Memory B cell (primary cell): ENCODE results near the gene SHANK1.
A peak's percentile ranks its signal among the peaks of the same experiment; 100 is the strongest.

Experiments used
- ATAC-seq: fragments of 150-1000 bp; cut with Tn5 transposase; 2 replicates; pipeline ENCODE4 v1.10.0; 2021; ENCODE audit warnings: low read depth, mild to moderate bottlenecking, moderate library complexity
- DNase-seq, 2 donors: peaks; one replicate each; pipeline ENCODE4 v3.0.0; 2022; ENCODE audit warnings: low spot score in 2 of 2
- H3K27ac Mint-ChIP-seq: one replicate; pipeline ENCODE4 v1.8.0; 2022; ENCODE audit warnings: mild to moderate bottlenecking, moderate library complexity, mixed read lengths
- H3K27me3 Mint-ChIP-seq: one replicate; pipeline ENCODE4 v1.8.0; 2022; ENCODE audit warnings: mixed read lengths
- H3K36me3 Mint-ChIP-seq: one replicate; pipeline ENCODE4 v1.8.0; 2022; ENCODE audit warnings: mild to moderate bottlenecking, mixed read lengths
- H3K4me1 Mint-ChIP-seq: one replicate; pipeline ENCODE4 v1.8.0; 2022; ENCODE audit warnings: mixed read lengths
- H3K4me3 Mint-ChIP-seq: one replicate; pipeline ENCODE4 v1.8.0; 2022; ENCODE audit warnings: mild to moderate bottlenecking, moderate library complexity, mixed read lengths
- H3K9me3 Mint-ChIP-seq: one replicate; pipeline ENCODE4 v1.8.0; 2022; ENCODE audit warnings: mixed read lengths

SHANK1 gene

DNA sequence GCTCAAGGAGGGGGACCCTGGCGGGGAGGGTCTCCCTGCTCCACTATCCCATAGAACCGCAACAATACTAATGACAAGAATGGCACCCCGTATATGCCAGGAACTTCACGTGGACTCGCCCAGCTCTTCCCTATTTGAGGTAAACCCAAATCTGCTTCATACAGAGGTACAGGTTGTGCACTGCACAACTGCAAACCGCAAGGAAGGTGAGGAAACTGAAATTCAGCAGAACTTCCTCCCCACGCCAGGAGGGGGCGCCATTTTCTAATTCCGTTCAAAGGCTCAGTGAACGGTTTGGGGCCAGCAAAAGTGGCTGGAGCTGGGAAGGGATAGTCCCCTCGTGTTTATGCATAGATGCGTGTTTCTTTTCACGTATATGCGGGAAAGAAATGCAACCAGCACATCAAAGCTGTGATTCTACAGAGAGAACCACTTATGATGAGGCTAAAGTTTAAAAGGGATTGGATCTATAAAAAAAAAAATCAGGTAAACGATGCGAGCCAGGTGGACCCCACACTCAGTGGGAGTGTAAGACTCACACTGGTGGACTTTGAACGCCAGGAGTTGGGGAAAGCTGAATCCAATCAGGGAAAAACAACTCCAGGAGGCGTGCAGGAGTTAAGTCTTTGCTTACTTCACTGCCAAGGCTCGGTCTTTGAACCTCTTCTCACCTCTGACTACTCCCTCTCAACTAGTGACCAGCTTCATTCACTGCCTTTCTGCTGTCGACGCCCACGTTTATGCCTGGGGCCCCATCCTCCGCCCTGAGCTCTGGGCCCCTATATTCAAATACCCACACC, 50.1 kb downstream of the SHANK1 start:
- H3K27me3 Mint-ChIP-seq: peaks cover 27% of the 10 kb centered on the region
- no peaks in the 10 kb centered on the region for H3K9me3 Mint-ChIP-seq
- peaks cover 4% of the 10 kb centered on the region for H3K4me1 Mint-ChIP-seq
- H3K4me3 Mint-ChIP-seq: no peak overlapping the region
- no peak for ATAC-seq
- H3K27ac Mint-ChIP-seq: no peak overlapping the region
- DNase-seq: peak; percentile 27 to 43
- no peaks in the 10 kb centered on the region for H3K36me3 Mint-ChIP-seq

DNA sequence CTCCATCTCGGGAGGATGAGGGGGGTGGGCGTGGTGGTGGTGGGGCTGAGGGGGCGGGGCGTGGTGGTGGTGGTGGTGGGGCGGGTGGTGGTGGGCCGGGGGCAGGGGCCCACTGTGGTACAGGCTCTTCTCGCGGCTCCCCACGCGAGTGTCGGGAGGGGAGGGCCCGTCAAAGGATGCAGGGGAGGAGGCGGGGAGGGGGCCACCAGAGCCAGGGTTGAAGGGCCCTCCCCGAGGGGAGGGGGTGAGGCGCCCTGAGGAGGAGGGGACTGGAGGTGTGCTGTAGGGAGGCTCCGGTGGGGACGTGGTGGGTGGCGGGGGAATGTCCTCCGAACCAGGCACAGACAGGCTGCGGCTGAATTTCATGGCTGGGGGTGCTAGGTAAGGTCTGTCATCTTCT, 50.7 kb downstream of the SHANK1 start:
- no peak overlapping the region for H3K27ac Mint-ChIP-seq
- peaks cover 27% of the 10 kb centered on the region for H3K27me3 Mint-ChIP-seq
- DNase-seq (no peak), ATAC-seq (no peak)
- no peaks in the 10 kb centered on the region for H3K9me3 Mint-ChIP-seq
- peaks cover 4% of the 10 kb centered on the region for H3K4me1 Mint-ChIP-seq
- H3K36me3 Mint-ChIP-seq: no peaks in the 10 kb centered on the region
- H3K4me3 Mint-ChIP-seq: no peak overlapping the region

DNA sequence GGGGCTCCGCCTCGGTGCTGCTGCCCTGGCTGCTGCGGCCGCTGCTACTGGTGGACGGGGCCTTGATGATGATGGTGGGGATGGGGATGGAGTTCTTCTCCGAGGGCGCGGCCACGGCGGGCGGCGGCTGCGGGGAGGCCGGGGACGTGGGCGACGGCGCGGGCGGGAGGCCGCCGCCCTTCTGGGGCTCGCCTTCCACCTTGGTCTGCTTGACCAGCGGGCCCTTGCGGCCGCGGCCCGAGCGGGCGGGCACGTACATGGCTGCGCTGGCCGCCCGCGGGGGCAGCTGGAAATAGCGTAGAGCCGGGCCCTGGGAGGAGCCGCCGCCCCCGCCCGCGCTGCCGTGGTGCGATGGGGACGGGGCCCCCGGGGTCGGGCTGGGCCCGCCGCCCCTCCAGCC, 51.2 kb downstream of the SHANK1 start:
- H3K4me3 Mint-ChIP-seq: no peak overlapping the region
- no peak for ATAC-seq
- no peak for DNase-seq
- no peaks in the 10 kb centered on the region for H3K36me3 Mint-ChIP-seq
- no peak overlapping the region for H3K27ac Mint-ChIP-seq
- no peaks in the 10 kb centered on the region for H3K9me3 Mint-ChIP-seq
- H3K27me3 Mint-ChIP-seq: peaks cover 27% of the 10 kb centered on the region
- peaks cover 3% of the 10 kb centered on the region for H3K4me1 Mint-ChIP-seq

DNA sequence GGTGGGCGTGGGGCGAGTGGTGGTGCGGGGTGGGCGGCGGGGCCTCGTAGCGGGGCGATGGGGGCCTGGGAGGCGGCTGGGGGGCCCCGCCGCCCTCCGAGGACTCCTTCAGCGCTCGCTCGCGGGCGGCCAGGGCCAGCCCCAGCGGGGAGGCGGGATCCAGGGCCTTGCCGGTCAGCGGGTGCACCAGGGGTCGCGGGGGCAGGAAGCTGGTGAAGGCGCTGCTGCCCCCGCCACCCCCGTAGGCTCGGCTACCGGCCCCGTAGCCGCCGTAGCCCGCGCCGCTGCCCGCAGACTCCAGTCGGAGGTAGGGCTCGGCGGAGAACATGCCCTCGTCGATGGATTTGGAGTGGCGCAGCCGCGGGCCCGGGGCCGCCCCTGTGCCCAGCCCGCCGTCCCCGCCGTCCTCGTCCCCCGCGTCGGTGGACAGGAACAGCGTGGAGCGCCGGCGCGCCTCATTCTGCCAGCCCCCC, 51.8 kb downstream of the SHANK1 start:
- Mint-ChIP-seq H3K27me3 (peaks cover 23% of the 10 kb centered on the region), H3K9me3 (no peaks in the 10 kb centered on the region), H3K4me1 (no peaks in the 10 kb centered on the region), H3K36me3 (no peaks in the 10 kb centered on the region), H3K27ac (no peak overlapping the region), H3K4me3 (no peak overlapping the region)
- DNase-seq (no peak), ATAC-seq (no peak)

DNA sequence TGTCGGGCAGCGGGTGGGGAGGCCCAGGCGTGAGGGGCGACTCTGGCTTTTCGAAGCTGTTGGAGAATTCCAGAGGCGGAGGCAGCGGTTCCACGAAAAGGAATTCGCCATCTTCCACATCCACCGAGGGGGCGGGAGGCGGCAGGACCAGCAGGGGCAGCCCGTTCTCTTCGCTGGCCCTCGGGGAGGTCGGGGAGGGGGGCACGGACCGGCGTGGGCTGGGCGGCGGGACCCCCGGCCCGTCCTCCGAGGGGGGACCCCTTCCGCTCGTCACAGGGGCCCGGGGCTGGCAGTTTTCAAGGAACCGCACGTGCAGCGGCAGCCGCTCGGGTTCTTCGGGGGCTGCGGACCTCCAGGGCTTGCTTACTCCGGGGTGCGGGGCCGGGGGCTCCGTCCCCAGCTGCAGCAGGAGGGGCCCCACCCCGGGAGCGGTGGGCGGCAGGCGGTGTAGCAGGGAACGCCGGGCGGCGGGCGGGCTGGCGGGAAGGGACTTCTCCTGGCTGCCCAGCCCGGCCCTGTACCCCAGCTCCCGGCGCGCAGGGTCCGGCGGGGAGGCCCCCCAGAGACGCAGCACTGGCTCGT, 52.3 kb downstream of the SHANK1 start:
- H3K4me1 Mint-ChIP-seq: no peaks in the 10 kb centered on the region
- H3K27me3 Mint-ChIP-seq: peaks cover 19% of the 10 kb centered on the region
- no peaks in the 10 kb centered on the region for H3K36me3 Mint-ChIP-seq
- no peaks in the 10 kb centered on the region for H3K9me3 Mint-ChIP-seq
- no peak overlapping the region for H3K27ac Mint-ChIP-seq
- ATAC-seq: no peak
- no peak for DNase-seq
- no peak overlapping the region for H3K4me3 Mint-ChIP-seq

DNA sequence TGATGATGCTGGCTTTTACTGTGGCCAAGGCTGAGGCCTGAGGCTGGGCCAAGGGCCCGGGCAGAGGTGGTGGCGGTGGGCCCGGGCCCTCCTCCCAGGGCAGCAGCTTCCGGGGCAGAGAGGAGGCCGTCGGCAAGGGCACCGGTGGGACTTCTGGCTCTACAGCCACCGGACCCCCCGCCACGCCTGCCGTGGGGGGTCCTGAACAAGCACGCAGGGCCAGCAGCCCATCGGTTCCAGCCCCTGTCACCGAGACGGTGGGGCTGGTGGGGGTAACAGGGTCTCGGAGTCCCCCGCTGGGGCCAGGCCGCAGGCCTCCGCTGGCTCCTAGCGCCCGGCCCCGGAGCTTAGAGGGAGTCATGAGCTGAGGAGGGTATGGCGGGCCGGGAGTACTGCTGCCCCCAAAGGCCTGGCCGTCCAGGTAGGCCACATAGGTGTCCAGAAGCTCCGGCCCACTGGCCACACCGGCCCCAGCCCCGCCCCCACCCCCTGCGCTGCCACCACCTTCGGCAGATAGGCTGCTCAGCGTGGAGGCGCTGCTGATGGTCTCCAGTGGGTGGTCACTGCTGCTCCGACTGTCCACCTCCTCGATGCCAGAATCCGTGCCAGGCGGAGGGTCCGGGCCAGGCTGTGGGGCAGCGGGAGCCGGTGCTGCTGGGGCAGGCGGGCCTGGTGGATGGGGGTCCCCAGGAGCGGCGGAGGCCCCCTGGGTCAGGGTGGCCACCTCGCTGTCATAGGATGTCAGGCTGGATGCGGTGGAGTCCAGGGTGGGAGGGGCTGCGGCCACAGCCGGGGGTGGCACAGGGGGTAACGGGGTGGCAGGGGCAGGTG, 53.0 kb downstream of the SHANK1 start:
- no peaks in the 10 kb centered on the region for H3K9me3 Mint-ChIP-seq
- no peak for ATAC-seq
- no peak overlapping the region for H3K4me3 Mint-ChIP-seq
- H3K4me1 Mint-ChIP-seq: no peaks in the 10 kb centered on the region
- no peak for DNase-seq
- no peaks in the 10 kb centered on the region for H3K36me3 Mint-ChIP-seq
- no peak overlapping the region for H3K27ac Mint-ChIP-seq
- H3K27me3 Mint-ChIP-seq: peaks cover 18% of the 10 kb centered on the region

DNA sequence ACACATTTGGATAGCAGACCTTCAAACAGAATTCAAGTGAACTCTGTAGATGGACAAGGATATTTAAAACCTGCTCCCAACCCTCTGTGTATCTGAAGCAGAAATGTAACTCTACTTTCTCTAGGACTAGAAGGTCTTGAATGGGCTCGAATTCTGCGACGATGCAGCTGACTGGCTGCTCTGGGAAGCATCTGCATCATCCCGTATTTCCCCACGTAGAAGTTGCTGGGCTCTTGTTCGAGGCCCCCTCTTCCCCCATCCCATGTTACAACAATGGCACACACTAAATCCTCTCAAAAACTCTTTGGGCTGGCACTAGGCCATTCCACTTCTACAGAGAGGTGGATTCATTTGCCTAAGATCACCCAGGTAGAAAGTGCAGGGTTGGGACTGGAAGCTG, 55.4 kb downstream of the SHANK1 start:
- ATAC-seq (no peak), DNase-seq (no peak)
- Mint-ChIP-seq H3K4me3 (no peak overlapping the region), H3K27ac (no peak overlapping the region), H3K36me3 (peaks cover 9% of the 10 kb centered on the region), H3K9me3 (peaks cover 6% of the 10 kb centered on the region), H3K4me1 (peaks cover 4% of the 10 kb centered on the region), H3K27me3 (peaks cover 19% of the 10 kb centered on the region)

DNA sequence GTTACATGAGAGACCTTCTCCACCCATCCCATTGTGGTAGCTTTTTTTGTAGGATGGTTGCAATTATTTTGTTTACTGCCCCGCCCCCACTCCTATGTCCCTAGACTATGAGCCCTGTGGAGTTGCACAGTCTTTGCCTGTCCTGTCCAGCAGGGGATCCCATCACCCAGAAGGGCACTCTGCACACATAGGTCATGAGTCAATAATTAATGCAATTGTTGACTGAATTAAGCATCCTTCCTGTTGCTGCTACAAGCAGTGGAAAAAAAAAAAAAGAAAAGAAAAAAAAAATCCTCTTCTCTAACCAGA, 56.2 kb downstream of the SHANK1 start:
- H3K36me3 Mint-ChIP-seq: peaks cover 9% of the 10 kb centered on the region
- H3K4me3 Mint-ChIP-seq: no peak overlapping the region
- peaks cover 6% of the 10 kb centered on the region for H3K4me1 Mint-ChIP-seq
- no peak overlapping the region for H3K27ac Mint-ChIP-seq
- ATAC-seq (peak; percentile 34), DNase-seq (no peak)
- H3K9me3 Mint-ChIP-seq: peaks cover 7% of the 10 kb centered on the region
- H3K27me3 Mint-ChIP-seq: peaks cover 21% of the 10 kb centered on the region

DNA sequence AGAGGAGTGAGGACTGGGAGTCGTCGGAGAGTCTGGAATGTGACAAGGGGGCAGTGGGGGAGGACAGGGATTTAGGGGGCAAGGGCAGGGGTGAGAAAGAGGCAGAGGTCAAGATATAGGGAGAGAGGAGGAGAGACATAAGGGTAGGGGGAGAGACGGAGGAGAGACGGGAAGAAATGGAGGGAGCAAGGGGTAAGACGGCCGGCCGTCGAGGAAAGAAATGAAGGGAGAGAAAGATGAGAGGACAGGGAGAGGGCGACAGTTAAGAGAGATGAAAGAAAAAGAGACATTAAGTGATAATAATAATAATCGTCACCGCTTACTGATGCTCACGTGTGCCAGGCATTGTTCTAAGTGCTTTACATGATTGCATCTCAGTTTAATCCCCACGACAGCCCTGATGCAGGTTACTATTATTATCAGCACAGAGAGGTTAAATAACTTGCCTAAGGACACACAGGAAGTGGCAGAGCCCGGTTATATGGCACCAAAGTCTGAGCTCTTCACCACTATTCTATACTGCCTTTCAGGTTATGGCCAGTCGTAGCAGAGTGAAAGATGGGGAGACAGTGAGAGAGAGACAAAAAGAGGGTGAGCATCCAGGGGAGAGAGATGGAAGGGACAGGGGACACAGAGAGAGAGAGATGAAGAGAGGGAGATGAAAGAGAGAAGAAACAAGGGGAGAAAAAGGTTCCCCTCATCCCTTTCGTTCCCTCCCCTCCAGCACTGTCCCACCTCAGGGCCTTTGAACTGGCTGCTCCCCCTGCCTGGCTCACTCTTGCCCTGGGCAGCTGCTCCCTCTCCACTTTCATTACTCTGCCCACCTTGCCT, 56.7 kb downstream of the SHANK1 start:
- DNase-seq: no peak
- peaks cover 10% of the 10 kb centered on the region for H3K9me3 Mint-ChIP-seq
- H3K27ac Mint-ChIP-seq: no peak overlapping the region
- H3K4me1 Mint-ChIP-seq: peaks cover 12% of the 10 kb centered on the region
- H3K4me3 Mint-ChIP-seq: no peak overlapping the region
- peaks cover 27% of the 10 kb centered on the region for H3K27me3 Mint-ChIP-seq
- peaks cover 13% of the 10 kb centered on the region for H3K36me3 Mint-ChIP-seq
- no peak for ATAC-seq

DNA sequence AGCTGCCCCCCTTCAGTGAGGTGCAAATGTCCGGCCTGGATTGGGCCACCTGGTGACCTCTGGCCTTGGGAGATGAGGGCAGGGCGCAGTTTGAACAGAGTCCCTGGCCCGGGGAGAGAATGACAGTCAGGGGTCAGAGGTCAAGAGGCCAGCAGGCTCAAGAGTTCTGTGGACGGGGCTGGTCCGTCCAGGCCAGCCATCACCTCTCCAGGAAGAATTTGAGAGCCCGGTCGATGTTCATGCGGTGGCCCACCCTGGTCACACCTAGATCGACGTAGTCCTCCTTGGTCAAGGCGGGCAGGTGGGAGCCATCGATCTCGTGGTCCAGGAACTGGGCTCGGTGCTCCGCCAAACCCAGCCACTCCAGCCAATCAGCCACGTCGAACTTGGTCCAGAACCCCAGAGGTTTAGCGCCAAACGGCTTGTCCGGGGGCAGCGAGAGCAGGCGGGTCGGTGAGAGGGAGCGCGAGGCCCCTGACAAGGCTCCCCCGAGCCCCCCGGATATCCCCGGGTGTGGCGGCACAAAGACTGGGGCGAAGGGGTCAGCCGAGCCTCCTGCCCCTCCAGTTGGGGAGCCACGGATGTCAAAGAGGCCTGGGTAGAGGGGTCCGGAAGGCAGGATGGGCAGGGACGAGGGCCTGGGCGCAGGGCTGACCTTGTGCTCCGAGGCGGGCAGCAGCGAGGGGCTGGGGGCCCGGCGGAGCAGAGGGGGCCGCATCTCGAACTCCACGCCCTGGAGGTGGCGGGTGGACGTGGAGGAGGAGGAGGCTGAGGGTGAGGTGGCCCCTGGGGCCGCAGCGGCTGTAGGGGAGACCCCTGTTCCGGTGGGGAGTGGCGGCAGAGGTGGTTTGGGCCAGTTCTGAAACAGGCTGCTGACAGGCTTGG, 57.6 kb downstream of the SHANK1 start:
- ATAC-seq: no peak
- H3K4me1 Mint-ChIP-seq: peaks cover 15% of the 10 kb centered on the region
- H3K27ac Mint-ChIP-seq: no peak overlapping the region
- DNase-seq: no peak
- peaks cover 13% of the 10 kb centered on the region for H3K36me3 Mint-ChIP-seq
- peaks cover 10% of the 10 kb centered on the region for H3K9me3 Mint-ChIP-seq
- no peak overlapping the region for H3K4me3 Mint-ChIP-seq
- H3K27me3 Mint-ChIP-seq: peaks cover 31% of the 10 kb centered on the region

DNA sequence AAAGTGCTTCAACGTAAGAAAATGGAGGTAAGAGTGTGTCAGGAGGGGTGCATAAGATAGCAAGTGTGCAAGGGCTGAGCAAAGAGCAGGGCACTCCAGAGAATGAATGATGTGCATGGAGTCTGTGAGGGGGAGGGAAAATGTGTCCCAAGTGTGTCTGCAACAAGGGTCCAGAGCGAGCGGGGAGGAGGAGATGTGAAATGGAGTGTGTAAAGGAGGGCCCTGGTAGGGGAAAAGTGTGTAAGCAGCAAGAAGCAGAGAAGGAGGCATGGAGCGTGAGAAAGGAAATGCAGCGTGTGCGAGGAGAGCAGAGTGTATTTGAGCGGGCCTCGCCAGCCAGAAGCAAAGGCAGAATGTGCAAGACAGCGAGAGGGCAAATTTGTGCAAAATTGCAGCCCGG, 58.6 kb downstream of the SHANK1 start:
- Mint-ChIP-seq H3K27ac (no peak overlapping the region), H3K4me1 (peaks cover 15% of the 10 kb centered on the region), H3K36me3 (peaks cover 13% of the 10 kb centered on the region), H3K9me3 (peaks cover 15% of the 10 kb centered on the region), H3K4me3 (no peak overlapping the region), H3K27me3 (peaks cover 36% of the 10 kb centered on the region)
- ATAC-seq (no peak), DNase-seq (no peak)

DNA sequence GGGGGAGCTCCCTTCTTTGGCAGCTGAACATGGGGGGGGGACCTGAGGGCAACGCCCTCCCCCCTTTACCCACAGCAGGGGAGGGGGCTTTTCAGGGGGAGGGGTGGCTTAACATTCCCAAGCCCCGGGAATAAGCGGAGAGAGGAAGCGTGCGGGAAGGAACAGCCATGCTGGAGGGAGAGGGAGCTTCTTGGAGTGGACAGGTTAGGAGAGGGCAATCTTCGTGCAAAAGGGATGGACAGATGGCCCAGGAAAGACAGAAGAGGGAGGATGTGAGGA, 59.6 kb downstream of the SHANK1 start:
- Mint-ChIP-seq H3K4me1 (peaks cover 15% of the 10 kb centered on the region), H3K27me3 (peaks cover 38% of the 10 kb centered on the region), H3K9me3 (peaks cover 18% of the 10 kb centered on the region), H3K4me3 (no peak overlapping the region), H3K27ac (no peak overlapping the region), H3K36me3 (peaks cover 15% of the 10 kb centered on the region)
- no peak for DNase-seq
- no peak for ATAC-seq
